ENCODE results near the gene EML4.

- no peak for TF ChIP-seq CTCF (IDR thresholded peaks at IDR 0.05 in 8 of 11, conservative IDR thresholded peaks at IDR 0.05 in 3 of 11)
- TF ChIP-seq POLR2A (IDR thresholded peaks at IDR 0.05) = no peak
- no peak for TF ChIP-seq POLR2AphosphoS5 (IDR thresholded peaks at IDR 0.05)
Measured at GRCh38 chr2:42304059-42304713, 135.0 kb downstream of the EML4 start.

Measured in spleen (tissue), 7 donors.